Suprapubic skin (tissue), 4 donors: ENCODE results near the gene PDE8A. TPM values are rescaled to one million over a fixed set of nuclear protein-coding genes. Genes with fewer than 3 reads are reported as not detected.

Experiments used
- DNase-seq, 2 donors: peaks; one replicate each; pipeline ENCODE4 v3.0.0-alpha.2; 2019; ENCODE audit warnings: low spot score in 2 of 2
- H3K27ac ChIP-seq: fragments of 200-600 bp; sonication (generic); one replicate; pipeline ENCODE4 v1.5.1; 2019
- H3K27me3 ChIP-seq: fragments of 200-600 bp; sonication (generic); one replicate; pipeline ENCODE4 v1.5.1; 2019
- H3K36me3 ChIP-seq: fragments of 200-600 bp; sonication (generic); one replicate; pipeline ENCODE4 v1.5.1; 2019
- H3K4me1 ChIP-seq: fragments of 200-600 bp; sonication (generic); one replicate; pipeline ENCODE4 v1.5.1; 2019
- H3K4me3 ChIP-seq: fragments of 200-600 bp; sonication (generic); one replicate; pipeline ENCODE4 v1.5.1; 2019; ENCODE audit warnings: mild to moderate bottlenecking
- H3K9me3 ChIP-seq: fragments of 200-600 bp; sonication (generic); one replicate; pipeline ENCODE4 v1.5.1; 2019
- CTCF ChIP-seq, 2 donors: fragments of 200-600 bp in 1 of 2; fragments of 450-650 bp in 1 of 2; sonication (generic) in 1 of 2; IDR thresholded peaks; one replicate each; pipeline ENCODE4 v1.5.1; 2016 to 2019; ENCODE audit warnings: antibody characterized with exemption in 2 of 2, mild to moderate bottlenecking in 1 of 2, moderate library complexity in 1 of 2
- EP300 ChIP-seq: sonication (generic); formaldehyde crosslinking; IDR thresholded peaks from one replicate; pipeline ENCODE4 v1.6.1; 2017; ENCODE audit warnings: antibody characterized with exemption
- POLR2A ChIP-seq, 2 donors: fragments of 450-650 bp; IDR thresholded peaks; one replicate each; pipeline ENCODE4 v1.6.1; 2017; ENCODE audit warnings: antibody characterized with exemption in 2 of 2, mild to moderate bottlenecking in 2 of 2, moderate library complexity in 2 of 2
- POLR2AphosphoS5 ChIP-seq, 3 donors: sonication (generic); formaldehyde crosslinking; IDR thresholded peaks; one replicate each; pipeline ENCODE4 v1.6.1; 2017; ENCODE audit warnings: antibody characterized with exemption in 3 of 3
- WGBS: methylation state at CpG from one replicate; pipeline ENCODE4 v1.1.5; 2018; 5-methylcytosine and 5-hydroxymethylcytosine counted together
- total RNA-seq, 4 donors: library from RNA; depleted of rRNA; stranded (reverse); fragments of >200 nt; gene quantifications; one replicate each; pipeline ENCODE4 v1.1.0, GENCODE V29; 2016

PDE8A gene
- total RNA-seq, 4 donors from 2014 or later, result 15.3 to 48.5 (median 19.0) TPM

GRCh38 chr15:85022860-85023403, 41.3 kb downstream of the PDE8A start:
- no peaks in the 10 kb centered on the region for H3K27me3 ChIP-seq
- peaks cover 38% of the 10 kb centered on the region for H3K4me1 ChIP-seq
- H3K9me3 ChIP-seq, result no peaks in the 10 kb centered on the region
- no peak for DNase-seq
- no peaks in the 10 kb centered on the region for H3K36me3 ChIP-seq
- H3K27ac ChIP-seq, result no peak overlapping the region
- TF ChIP-seq CTCF (IDR thresholded peaks at IDR 0.05) (no peak), EP300 (no peak), POLR2A (IDR thresholded peaks at IDR 0.05) (no peak), POLR2AphosphoS5 (IDR thresholded peaks at IDR 0.05) (no peak)
- H3K4me3 ChIP-seq, result no peak overlapping the region
- 76% methylated on average over 6 of the region's 6 CpGs for WGBS

GRCh38 chr15:85024003-85024402, 42.3 kb downstream of the PDE8A start:
- H3K9me3 ChIP-seq, result no peaks in the 10 kb centered on the region
- TF ChIP-seq CTCF (IDR thresholded peaks at IDR 0.05), result no peak
- TF ChIP-seq POLR2A (IDR thresholded peaks at IDR 0.05), result no peak
- TF ChIP-seq EP300, result no peak
- no peak for TF ChIP-seq POLR2AphosphoS5 (IDR thresholded peaks at IDR 0.05)
- H3K4me1 ChIP-seq, result peaks cover 38% of the 10 kb centered on the region
- H3K27me3 ChIP-seq, result no peaks in the 10 kb centered on the region
- no peak overlapping the region for H3K27ac ChIP-seq
- DNase-seq, result no peak
- no peaks in the 10 kb centered on the region for H3K36me3 ChIP-seq
- 85% methylated on average over 3 of the region's 3 CpGs for WGBS
- no peak overlapping the region for H3K4me3 ChIP-seq

GRCh38 chr15:85024509-85025336, 43.1 kb downstream of the PDE8A start:
- Histone ChIP-seq H3K27ac (no peak overlapping the region), H3K4me3 (no peak overlapping the region), H3K4me1 (peaks cover 38% of the 10 kb centered on the region), H3K9me3 (no peaks in the 10 kb centered on the region), H3K27me3 (no peaks in the 10 kb centered on the region), H3K36me3 (no peaks in the 10 kb centered on the region)
- 58% methylated on average over 4 of the region's 4 CpGs for whole genome bisulfite sequencing
- no peak for TF ChIP-seq EP300
- TF ChIP-seq POLR2AphosphoS5 (IDR thresholded peaks at IDR 0.05), result no peak
- no peak for DNase-seq

GRCh38 chr15:85025516-85026251, 44.0 kb downstream of the PDE8A start:
- Histone ChIP-seq H3K4me1 (peaks cover 42% of the 10 kb centered on the region), H3K27me3 (no peaks in the 10 kb centered on the region), H3K9me3 (no peaks in the 10 kb centered on the region), H3K4me3 (no peak overlapping the region), H3K36me3 (no peaks in the 10 kb centered on the region), H3K27ac (no peak overlapping the region)
- 74% methylated on average over 4 of the region's 4 CpGs for WGBS
- no peak for TF ChIP-seq EP300
- TF ChIP-seq POLR2AphosphoS5 (IDR thresholded peaks at IDR 0.05), result no peak
- no peak for TF ChIP-seq POLR2A (IDR thresholded peaks at IDR 0.05)
- TF ChIP-seq CTCF (IDR thresholded peaks at IDR 0.05), result no peak
- DNase-seq, result no peak

- H3K9me3 ChIP-seq, result no peaks in the 10 kb centered on the region
- H3K27ac ChIP-seq, result no peak overlapping the region
- TF ChIP-seq CTCF (IDR thresholded peaks at IDR 0.05) (no peak), EP300 (no peak)
- H3K4me1 ChIP-seq, result peaks cover 42% of the 10 kb centered on the region
- 70% methylated on average over 2 of the region's 2 CpGs for WGBS
- H3K4me3 ChIP-seq, result no peak overlapping the region
- no peak for DNase-seq
- no peaks in the 10 kb centered on the region for H3K27me3 ChIP-seq
- H3K36me3 ChIP-seq, result no peaks in the 10 kb centered on the region
These were observed 44.8 kb downstream of the PDE8A start for GRCh38 chr15:85026304-85027032.
